ENCODE results near the gene OPN1MW3. TPM values are rescaled to one million over a fixed set of nuclear protein-coding genes. Genes with fewer than 3 reads are reported as not detected.
"Not testable (repeated sequence)": the region's sequence is repeated elsewhere in the genome, so short reads cannot be mapped to it uniquely, and the experiment has no call there.

The OPN1MW3 gene
- total and polyA plus RNA-seq, 2 of the 4 experiments (the other 2 are of a cell fraction) = not detected

- H3K56ac ChIP-seq (ENCODE audit: extremely low read depth, insufficient read depth, low read length); H3K4ac ChIP-seq (ENCODE audit: low read depth, low read length); H2AK5ac ChIP-seq (ENCODE audit: low read depth, low read length); H2BK5ac ChIP-seq (ENCODE audit: low read depth, low read length, poor library complexity, severe bottlenecking); ATAC-seq (ENCODE audit: low read depth); H4K91ac ChIP-seq (ENCODE audit: insufficient read depth, low read depth, low read length); H4K20me1 ChIP-seq (ENCODE audit: insufficient read depth, low read length); BruUV-seq (replicated peaks); H3K23ac ChIP-seq (ENCODE audit: low read depth, low read length); H3K9ac ChIP-seq (ENCODE audit: low read depth, low read length); H2BK20ac ChIP-seq (ENCODE audit: low read depth, low read length); POLR2A ChIA-PET (ENCODE audit: unreplicated experiment); H2BK15ac ChIP-seq (ENCODE audit: low read depth, low read length); H3K9me3 ChIP-seq (ENCODE audit: control insufficient read depth, insufficient read depth, low read length); H2BK120ac ChIP-seq (ENCODE audit: low read depth, low read length); dilution Hi-C loops (cut with HindIII; ENCODE audit: low sequenced_read_pairs, unreplicated experiment); H3K4me3 ChIP-seq (ENCODE audit: insufficient read depth, low read depth, low read length); H3K4me2 ChIP-seq (ENCODE audit: low read depth, low read length); in situ Hi-C loops (cut with MboI; ENCODE audit: low sequenced_read_pairs); H3K4me1 ChIP-seq (ENCODE audit: control insufficient read depth, insufficient read depth, low read length); H4K5ac ChIP-seq (ENCODE audit: low read depth, low read length); CTCF ChIA-PET; H3K27me3 ChIP-seq (ENCODE audit: control insufficient read depth, insufficient read depth, low read length); DNase-seq; H3K79me1 ChIP-seq (ENCODE audit: low read depth in 1 of 2, low read length in 2 of 2); H3K9me1 ChIP-seq (ENCODE audit: insufficient read depth, low read length); H3K14ac ChIP-seq (replicated peaks; ENCODE audit: low read depth, low read length); H2AK9ac ChIP-seq (replicated peaks; ENCODE audit: low read depth, low read length, poor library complexity); H4K8ac ChIP-seq (ENCODE audit: low read depth in 2 of 2, low read length in 2 of 2); H2AFZ ChIP-seq (replicated peaks; ENCODE audit: low read length, poor library complexity); H3K27ac ChIP-seq (ENCODE audit: insufficient read depth, low read length); intact Hi-C loops (cut with micrococcal nuclease); H3K18ac ChIP-seq (ENCODE audit: low read depth, low read length); H3K36me3 ChIP-seq (ENCODE audit: control insufficient read depth, insufficient read depth, low read length): not testable (repeated sequence)
- no CpG with 5 or more reads among the region's 23 CpGs for WGBS, 2 experiments (ENCODE audit: extremely low coverage in 2 of 2, insufficient read length in 1 of 2)
Measured at GRCh38 chrX:154284489-154285338, 27.3 kb downstream of the OPN1MW3 start.

DNA sequence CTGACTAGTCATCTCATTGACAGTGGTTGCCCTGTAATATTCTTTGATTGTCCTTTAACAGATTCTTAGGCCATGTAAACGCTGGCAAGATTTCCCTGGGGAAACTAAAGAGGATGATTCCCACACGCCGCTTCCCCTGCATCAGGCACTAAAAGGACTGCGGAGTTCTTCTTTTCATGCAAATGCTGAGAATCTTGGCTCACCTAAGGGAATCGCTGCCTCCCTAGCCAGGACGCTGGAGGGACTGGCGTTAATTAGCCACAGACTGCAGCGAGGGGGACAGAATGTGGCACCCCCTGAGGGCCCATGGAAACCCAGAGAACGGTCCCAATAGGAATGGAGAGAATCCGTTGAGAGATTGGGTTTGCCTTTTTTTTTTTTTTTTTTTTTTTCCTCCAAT lies 29.0 kb downstream of the OPN1MW3 start:
- in situ Hi-C loops (cut with MboI; ENCODE audit: low sequenced_read_pairs); H4K91ac ChIP-seq (ENCODE audit: insufficient read depth, low read depth, low read length); H3K23ac ChIP-seq (ENCODE audit: low read depth, low read length); H2AK5ac ChIP-seq (ENCODE audit: low read depth, low read length); H2AFZ ChIP-seq (replicated peaks; ENCODE audit: low read length, poor library complexity); H3K4me3 ChIP-seq (ENCODE audit: insufficient read depth, low read depth, low read length); H3K36me3 ChIP-seq (ENCODE audit: control insufficient read depth, insufficient read depth, low read length); intact Hi-C loops (cut with micrococcal nuclease); H3K9ac ChIP-seq (ENCODE audit: low read depth, low read length); H2BK120ac ChIP-seq (ENCODE audit: low read depth, low read length); H3K27me3 ChIP-seq (ENCODE audit: control insufficient read depth, insufficient read depth, low read length); H3K27ac ChIP-seq (ENCODE audit: insufficient read depth, low read length); H2BK15ac ChIP-seq (ENCODE audit: low read depth, low read length); ATAC-seq (ENCODE audit: low read depth); H3K9me1 ChIP-seq (ENCODE audit: insufficient read depth, low read length); H3K4ac ChIP-seq (ENCODE audit: low read depth, low read length); H3K4me1 ChIP-seq (ENCODE audit: control insufficient read depth, insufficient read depth, low read length); CTCF ChIA-PET; POLR2A ChIA-PET (ENCODE audit: unreplicated experiment); BruUV-seq (replicated peaks); H2BK5ac ChIP-seq (ENCODE audit: low read depth, low read length, poor library complexity, severe bottlenecking); dilution Hi-C loops (cut with HindIII; ENCODE audit: low sequenced_read_pairs, unreplicated experiment); H2BK20ac ChIP-seq (ENCODE audit: low read depth, low read length); H4K8ac ChIP-seq (ENCODE audit: low read depth in 2 of 2, low read length in 2 of 2); H2AK9ac ChIP-seq (replicated peaks; ENCODE audit: low read depth, low read length, poor library complexity); H3K14ac ChIP-seq (replicated peaks; ENCODE audit: low read depth, low read length); H3K56ac ChIP-seq (ENCODE audit: extremely low read depth, insufficient read depth, low read length); H4K5ac ChIP-seq (ENCODE audit: low read depth, low read length); H4K20me1 ChIP-seq (ENCODE audit: insufficient read depth, low read length); H3K18ac ChIP-seq (ENCODE audit: low read depth, low read length); H3K9me3 ChIP-seq (ENCODE audit: control insufficient read depth, insufficient read depth, low read length); DNase-seq; H3K79me1 ChIP-seq (ENCODE audit: low read depth in 1 of 2, low read length in 2 of 2); H3K4me2 ChIP-seq (ENCODE audit: low read depth, low read length): not testable (repeated sequence)
- WGBS, 2 experiments (ENCODE audit: extremely low coverage in 2 of 2, insufficient read length in 1 of 2) = no CpG with 5 or more reads among the region's 10 CpGs

All from IMR-90 (cell line).